ENCODE data around the gene CASP2.

DNA sequence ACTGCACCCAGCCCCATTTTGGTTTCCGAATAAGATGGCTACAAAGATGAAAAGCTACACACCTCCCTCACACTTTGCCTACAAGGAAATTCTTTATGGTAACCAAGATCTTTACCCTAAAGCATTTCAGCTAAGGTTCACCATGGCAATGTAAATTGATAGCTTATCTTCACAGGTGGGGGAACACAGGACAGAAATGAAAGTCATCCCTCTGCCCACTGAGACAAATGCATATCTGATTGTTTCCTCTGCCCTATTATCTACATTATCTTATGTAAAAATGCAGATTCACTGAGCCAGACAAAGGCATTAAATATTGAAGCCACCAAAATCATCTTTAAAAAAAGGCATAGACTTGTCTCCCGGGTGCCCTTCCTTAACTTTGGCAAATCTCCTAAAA lies 6.6 kb upstream of the CASP2 start:
- TF ChIP-seq, protein P1, sequence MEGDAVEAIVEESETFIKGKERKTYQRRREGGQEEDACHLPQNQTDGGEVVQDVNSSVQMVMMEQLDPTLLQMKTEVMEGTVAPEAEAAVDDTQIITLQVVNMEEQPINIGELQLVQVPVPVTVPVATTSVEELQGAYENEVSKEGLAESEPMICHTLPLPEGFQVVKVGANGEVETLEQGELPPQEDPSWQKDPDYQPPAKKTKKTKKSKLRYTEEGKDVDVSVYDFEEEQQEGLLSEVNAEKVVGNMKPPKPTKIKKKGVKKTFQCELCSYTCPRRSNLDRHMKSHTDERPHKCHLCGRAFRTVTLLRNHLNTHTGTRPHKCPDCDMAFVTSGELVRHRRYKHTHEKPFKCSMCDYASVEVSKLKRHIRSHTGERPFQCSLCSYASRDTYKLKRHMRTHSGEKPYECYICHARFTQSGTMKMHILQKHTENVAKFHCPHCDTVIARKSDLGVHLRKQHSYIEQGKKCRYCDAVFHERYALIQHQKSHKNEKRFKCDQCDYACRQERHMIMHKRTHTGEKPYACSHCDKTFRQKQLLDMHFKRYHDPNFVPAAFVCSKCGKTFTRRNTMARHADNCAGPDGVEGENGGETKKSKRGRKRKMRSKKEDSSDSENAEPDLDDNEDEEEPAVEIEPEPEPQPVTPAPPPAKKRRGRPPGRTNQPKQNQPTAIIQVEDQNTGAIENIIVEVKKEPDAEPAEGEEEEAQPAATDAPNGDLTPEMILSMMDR (conservative IDR thresholded peaks at IDR 0.05; ENCODE audit: low read length) = no peak
- no peak for TF ChIP-seq EZH2phosphoT487 (IDR thresholded peaks at IDR 0.05; ENCODE audit: borderline replicate concordance)
